Common myeloid progenitor, CD34-positive (primary cell): ENCODE results near the gene SEMA3C.
A peak's percentile ranks its signal among the peaks of the same experiment; 100 is the strongest.

ENCODE experiments used
- CTCF ChIA-PET: fragments of 350-600 bp; sonication (Branson Sonifier 250); formaldehyde crosslinking; loops from one replicate; lab custom pipeline; 2021; ENCODE audit warnings: antibody characterized with exemption; lab: Charles Lee
- POLR2A ChIA-PET: fragments of 350-600 bp; sonication (Branson Sonifier 250); formaldehyde crosslinking; loops from one replicate; lab custom pipeline; 2021; ENCODE audit warnings: antibody characterized with exemption; lab: Charles Lee
- DNase-seq, 3 donors: peaks; one replicate each; pipeline versions ENCODE4 v3.0.0 to v3.0.0-alpha.2; 2013
- H3K27ac ChIP-seq, 2 experiments: 1 replicate in 1 of 2; 2 replicates in 1 of 2; pipeline ENCODE4 v1.7.0; 2013; ENCODE audit warnings: inconsistent platforms in 2 of 2, low read length in 2 of 2, mild to moderate bottlenecking in 2 of 2, low read depth in 1 of 2, moderate library complexity in 1 of 2; ENCODE audit not compliant: severe bottlenecking in 2 of 2, insufficient read depth in 1 of 2, poor library complexity in 1 of 2
- H3K27me3 ChIP-seq, 5 experiments: replicated peaks in 2 of 5; 1 replicate in 3 of 5; 2 replicates in 2 of 5; pipeline versions ENCODE4 v1.6.1 to v1.7.0; 2013; ENCODE audit warnings: low read length in 4 of 5, mild to moderate bottlenecking in 2 of 5, moderate library complexity in 2 of 5, inconsistent platforms in 1 of 5; ENCODE audit not compliant: insufficient read depth in 5 of 5, control insufficient read depth in 4 of 5
- H3K36me3 ChIP-seq, 4 experiments: 1 replicate in 2 of 4; 2 replicates in 2 of 4; pipeline versions ENCODE4 v1.6.1 to v1.7.0; 2013; ENCODE audit warnings: low read length in 3 of 4, control low read depth in 1 of 4, mild to moderate bottlenecking in 1 of 4; ENCODE audit not compliant: control insufficient read depth in 4 of 4, insufficient read depth in 4 of 4
- H3K4me1 ChIP-seq, 4 experiments: 1 replicate in 3 of 4; 2 replicates in 1 of 4; pipeline versions ENCODE4 v1.6.1 to v1.7.1; 2013; ENCODE audit warnings: low read length in 3 of 4, mild to moderate bottlenecking in 3 of 4, control low read depth in 1 of 4, inconsistent platforms in 1 of 4, moderate library complexity in 1 of 4; ENCODE audit not compliant: control insufficient read depth in 4 of 4, insufficient read depth in 4 of 4; ENCODE audit errors: control extremely low read depth in 1 of 4
- H3K4me3 ChIP-seq, 7 experiments: 1 replicate in 4 of 7; 2 replicates in 3 of 7; pipeline versions ENCODE4 v1.5.1 to v1.7.0; 2013; ENCODE audit warnings: mild to moderate bottlenecking in 7 of 7, low read length in 6 of 7, moderate library complexity in 6 of 7, inconsistent platforms in 2 of 7, low read depth in 2 of 7, control low read depth in 1 of 7; ENCODE audit not compliant: insufficient read depth in 4 of 7, control insufficient read depth in 1 of 7; ENCODE audit errors: extremely low read depth in 1 of 7
- H3K9me3 ChIP-seq, 5 experiments: 1 replicate in 4 of 5; 2 replicates in 1 of 5; pipeline versions ENCODE4 v1.6.1 to v1.7.1; 2013; ENCODE audit warnings: low read length in 4 of 5, mild to moderate bottlenecking in 2 of 5, inconsistent platforms in 1 of 5, low read depth in 1 of 5, moderate library complexity in 1 of 5; ENCODE audit not compliant: control insufficient read depth in 4 of 5, insufficient read depth in 2 of 5; ENCODE audit errors: control extremely low read depth in 1 of 5
- WGBS: methylation state at CpG from one replicate; pipeline ENCODE4 v1.1.5; 2013; ENCODE audit not compliant: insufficient coverage; 5-methylcytosine and 5-hydroxymethylcytosine counted together

SEMA3C gene

GRCh38 chr7:80954191-80954590 lies 35.3 kb upstream of the SEMA3C start:
- Histone ChIP-seq H3K27me3 (no peaks in the 10 kb centered on the region), H3K27ac (no peak overlapping the region), H3K4me3 (no peak overlapping the region), H3K9me3 (no peaks in the 10 kb centered on the region), H3K36me3 (no peaks in the 10 kb centered on the region), H3K4me1 (peaks cover 0 to 8% (median 4%) of the 10 kb centered on the region in 4 experiments)
- CTCF ChIA-PET = no interaction called here
- WGBS = no CpG with 5 or more reads among the region's 1 CpG
- DNase-seq = no peak
- POLR2A ChIA-PET = no interaction called here

GRCh38 chr7:80950550-80950967 lies 31.7 kb upstream of the SEMA3C start:
- ChIA-PET CTCF (no interaction called here), POLR2A (no interaction called here)
- no peak overlapping the region for H3K4me3 ChIP-seq
- no peaks in the 10 kb centered on the region for H3K9me3 ChIP-seq
- WGBS = 0% methylated on average over 2 of the region's 2 CpGs
- H3K27me3 ChIP-seq = no peaks in the 10 kb centered on the region
- no peaks in the 10 kb centered on the region for H3K36me3 ChIP-seq
- DNase-seq = peak in 2 of 3 donors; percentile 45 to 60
- no peak overlapping the region for H3K27ac ChIP-seq
- H3K4me1 ChIP-seq = peaks cover 0 to 11% (median 4%) of the 10 kb centered on the region in 4 experiments

GRCh38 chr7:80949449-80949848 lies 30.6 kb upstream of the SEMA3C start:
- no peaks in the 10 kb centered on the region for H3K27me3 ChIP-seq
- CTCF ChIA-PET = interaction anchor here (0.6 kb wide), 1 partner anchor 291 kb away, joined by 4 read pairs; no protein-coding TSS in a partner anchor
- peaks cover 0 to 11% (median 4%) of the 10 kb centered on the region in 4 experiments for H3K4me1 ChIP-seq
- no peaks in the 10 kb centered on the region for H3K36me3 ChIP-seq
- DNase-seq = no peak
- no peaks in the 10 kb centered on the region for H3K9me3 ChIP-seq
- no CpG with 5 or more reads among the region's 1 CpG for WGBS
- H3K27ac ChIP-seq = no peak overlapping the region
- H3K4me3 ChIP-seq = no peak overlapping the region
- POLR2A ChIA-PET = no interaction called here

GRCh38 chr7:80946858-80947257 lies 28.0 kb upstream of the SEMA3C start:
- Histone ChIP-seq H3K36me3 (no peaks in the 10 kb centered on the region), H3K4me1 (peaks cover 0 to 19% (median 7%) of the 10 kb centered on the region in 4 experiments), H3K27ac (no peak overlapping the region), H3K9me3 (no peaks in the 10 kb centered on the region), H3K27me3 (no peaks in the 10 kb centered on the region), H3K4me3 (no peak overlapping the region)
- ChIA-PET POLR2A (no interaction called here), CTCF (no interaction called here)
- DNase-seq = no peak

GRCh38 chr7:80945976-80946375 lies 27.1 kb upstream of the SEMA3C start:
- H3K4me3 ChIP-seq = no peak overlapping the region
- 89% methylated on average over 1 of the region's 2 CpGs for WGBS
- peaks cover 0 to 17% (median 6%) of the 10 kb centered on the region in 4 experiments for H3K4me1 ChIP-seq
- DNase-seq = no peak
- no peaks in the 10 kb centered on the region for H3K9me3 ChIP-seq
- no peak overlapping the region for H3K27ac ChIP-seq
- no peaks in the 10 kb centered on the region for H3K27me3 ChIP-seq
- CTCF ChIA-PET = no interaction called here
- no peaks in the 10 kb centered on the region for H3K36me3 ChIP-seq
- POLR2A ChIA-PET = no interaction called here

GRCh38 chr7:80943342-80943741 lies 24.5 kb upstream of the SEMA3C start:
- ChIA-PET CTCF (no interaction called here), POLR2A (no interaction called here)
- Histone ChIP-seq H3K27ac (no peak overlapping the region), H3K4me3 (no peak overlapping the region), H3K36me3 (no peaks in the 10 kb centered on the region), H3K4me1 (peaks cover 0 to 12% (median 3%) of the 10 kb centered on the region in 4 experiments), H3K9me3 (no peaks in the 10 kb centered on the region), H3K27me3 (no peaks in the 10 kb centered on the region)
- no peak for DNase-seq
- no CpG with 5 or more reads among the region's 1 CpG for WGBS

- POLR2A ChIA-PET = no interaction called here
- Histone ChIP-seq H3K9me3 (no peaks in the 10 kb centered on the region), H3K4me3 (no peak overlapping the region), H3K36me3 (no peaks in the 10 kb centered on the region), H3K27ac (no peak overlapping the region), H3K27me3 (no peaks in the 10 kb centered on the region), H3K4me1 (peaks cover 0 to 8% (median 3%) of the 10 kb centered on the region in 4 experiments)
- CTCF ChIA-PET = interaction anchor here (1.5 kb wide), 1 partner anchor 12 kb away, joined by 3 read pairs; no protein-coding TSS in a partner anchor
- DNase-seq = peak in 2 of 3 donors; percentile 37 to 43
- no CpG with 5 or more reads among the region's 2 CpGs for WGBS
These were observed 23.6 kb upstream of the SEMA3C start for GRCh38 chr7:80942261-80943041.
